ENCODE results near the gene KPNB1. TPM values are rescaled to one million over a fixed set of nuclear protein-coding genes. Genes with fewer than 3 reads are reported as not detected.
A peak's percentile ranks its signal among the peaks of the same experiment; 100 is the strongest.

KPNB1 gene
- polyA plus RNA-seq, 3 donors = 5.8 to 83.3 (median 13.2) TPM

GRCh38 chr17:47628014-47628566 is 21.6 kb upstream of the KPNB1 start:
- H3K36me3 Mint-ChIP-seq = peaks cover 21 to 40% of the 10 kb centered on the region in 2 donors
- no peaks in the 10 kb centered on the region for H3K9me3 ChIP-seq (replicated peaks in 1 of 2; ENCODE audit: control insufficient read depth in 1 of 2, insufficient read depth in 1 of 2, low read length in 2 of 2)
- H3K4me1 Mint-ChIP-seq = peaks cover 2% of the 10 kb centered on the region

DNA sequence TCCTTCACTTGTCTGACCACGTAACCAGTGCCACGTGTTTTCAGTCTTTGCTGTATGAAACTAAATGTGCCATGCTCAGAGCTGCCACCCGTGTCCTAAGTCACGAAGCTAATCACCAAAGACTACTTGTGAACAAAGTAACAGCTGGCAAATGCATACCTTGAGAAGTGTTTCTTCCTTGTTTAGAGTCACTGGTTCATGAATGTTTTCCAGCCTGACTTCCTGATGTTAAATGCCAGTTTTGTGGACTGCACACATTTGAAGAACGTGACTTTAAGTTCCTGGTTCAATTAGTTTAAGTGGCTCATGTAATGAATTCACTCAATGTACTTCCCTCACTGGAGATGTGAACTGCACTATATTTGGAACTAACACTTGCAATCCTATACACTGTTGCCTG is 19.9 kb upstream of the KPNB1 start:
- 87% methylated on average over 3 of the region's 5 CpGs for WGBS (ENCODE audit: insufficient coverage)
- Histone ChIP-seq H3K79me2 (ENCODE audit: insufficient read depth, low read length) (no peaks in the 10 kb centered on the region), H3K9me3 (replicated peaks in 1 of 2; ENCODE audit: control insufficient read depth in 1 of 2, insufficient read depth in 1 of 2, low read length in 2 of 2) (no peaks in the 10 kb centered on the region), H3K27ac (ENCODE audit: low read depth in 1 of 2, low read length in 2 of 2) (no peak overlapping the region), H2AFZ (ENCODE audit: insufficient read depth, low read depth, low read length, poor library complexity, severe bottlenecking) (no peak overlapping the region), H3K4me2 (replicated peaks; ENCODE audit: extremely low read depth, low read length, poor library complexity, severe bottlenecking) (no peak overlapping the region), H3K4me1 (ENCODE audit: control insufficient read depth in 1 of 2, insufficient read depth in 2 of 2, low read length in 2 of 2) (no peaks in the 10 kb centered on the region), H4K20me1 (ENCODE audit: insufficient read depth, low read length) (no peaks in the 10 kb centered on the region), H3K27me3 (ENCODE audit: control insufficient read depth in 2 of 2, insufficient read depth in 2 of 2, low read length in 2 of 2) (no peaks in the 10 kb centered on the region), H3K4me3 (replicated peaks in 1 of 3; ENCODE audit: low read depth in 2 of 3, low read length in 3 of 3) (no peak overlapping the region), H3K9ac (ENCODE audit: insufficient read depth, low read length, poor library complexity, severe bottlenecking) (no peak overlapping the region), H3K36me3 (replicated peaks in 1 of 2; ENCODE audit: control insufficient read depth in 1 of 2, insufficient read depth in 2 of 2, low read length in 2 of 2) (peaks cover 5 to 15% of the 10 kb centered on the region in 2 donors)
- no peak overlapping the region for H3K4me3 Mint-ChIP-seq
- intact Hi-C loops (cut with micrococcal nuclease) = no loop called here
- TF ChIP-seq CTCF (IDR thresholded peaks at IDR 0.05) = no peak
- no peak for DNase-seq
- H3K36me3 Mint-ChIP-seq = peaks cover 17 to 34% of the 10 kb centered on the region in 2 donors
- H3K9me3 Mint-ChIP-seq = no peaks in the 10 kb centered on the region
- peaks cover 4% of the 10 kb centered on the region for H3K4me1 Mint-ChIP-seq
- peaks cover 0 to 2% (median 1%) of the 10 kb centered on the region in 3 donors for H3K27me3 Mint-ChIP-seq (ENCODE audit: low read depth in 3 of 3)
- H3K27ac Mint-ChIP-seq = no peak overlapping the region

More at GRCh38 chr17:47628014-47628566, 21.6 kb upstream of the KPNB1 start:
- Histone ChIP-seq H3K36me3 (replicated peaks in 1 of 2; ENCODE audit: control insufficient read depth in 1 of 2, insufficient read depth in 2 of 2, low read length in 2 of 2) (peaks cover 13 to 27% of the 10 kb centered on the region in 2 donors), H4K20me1 (ENCODE audit: insufficient read depth, low read length) (no peaks in the 10 kb centered on the region), H3K9ac (ENCODE audit: insufficient read depth, low read length, poor library complexity, severe bottlenecking) (no peak overlapping the region), H3K4me1 (ENCODE audit: control insufficient read depth in 1 of 2, insufficient read depth in 2 of 2, low read length in 2 of 2) (no peaks in the 10 kb centered on the region), H3K27me3 (ENCODE audit: control insufficient read depth in 2 of 2, insufficient read depth in 2 of 2, low read length in 2 of 2) (no peaks in the 10 kb centered on the region), H3K4me2 (replicated peaks; ENCODE audit: extremely low read depth, low read length, poor library complexity, severe bottlenecking) (no peak overlapping the region), H3K4me3 (replicated peaks in 1 of 3; ENCODE audit: low read depth in 2 of 3, low read length in 3 of 3) (no peak overlapping the region), H2AFZ (ENCODE audit: insufficient read depth, low read depth, low read length, poor library complexity, severe bottlenecking) (no peak overlapping the region), H3K27ac (ENCODE audit: low read depth in 1 of 2, low read length in 2 of 2) (no peak overlapping the region), H3K79me2 (ENCODE audit: insufficient read depth, low read length) (no peaks in the 10 kb centered on the region)
- Mint-ChIP-seq H3K9me3 (no peaks in the 10 kb centered on the region), H3K27ac (peak overlapping the region in 1 of 7 donors; percentile 8), H3K4me3 (no peak overlapping the region), H3K27me3 (ENCODE audit: low read depth in 3 of 3) (peaks cover 0 to 2% (median 1%) of the 10 kb centered on the region in 3 donors)
- DNase-seq = no peak
- 83% methylated on average over 1 of the region's 8 CpGs for WGBS (ENCODE audit: insufficient coverage)
- intact Hi-C loops (cut with micrococcal nuclease) = no loop called here
- no peak for TF ChIP-seq CTCF (IDR thresholded peaks at IDR 0.05)

Measured in CD14-positive monocyte (primary cell).